Forelimb muscle (tissue), 1 donor: ENCODE results near the gene COQ9. TPM values are rescaled to one million over a fixed set of nuclear protein-coding genes. Genes with fewer than 3 reads are reported as not detected.
"Not testable (repeated sequence)": the region's sequence is repeated elsewhere in the genome, so short reads cannot be mapped to it uniquely, and the experiment has no call there.

Experiments
- DNase-seq: peaks from one replicate; pipeline ENCODE4 v3.0.0-alpha.2; 2013; ENCODE audit warnings: low read depth
- polyA plus RNA-seq: library from polyadenylated mRNA; unstranded; fragments of 120-200 nt; gene quantifications from one replicate; pipeline ENCODE4 v1.2.1, GENCODE V29; 2013; ENCODE audit not compliant: insufficient read length

Gene COQ9, protein sequence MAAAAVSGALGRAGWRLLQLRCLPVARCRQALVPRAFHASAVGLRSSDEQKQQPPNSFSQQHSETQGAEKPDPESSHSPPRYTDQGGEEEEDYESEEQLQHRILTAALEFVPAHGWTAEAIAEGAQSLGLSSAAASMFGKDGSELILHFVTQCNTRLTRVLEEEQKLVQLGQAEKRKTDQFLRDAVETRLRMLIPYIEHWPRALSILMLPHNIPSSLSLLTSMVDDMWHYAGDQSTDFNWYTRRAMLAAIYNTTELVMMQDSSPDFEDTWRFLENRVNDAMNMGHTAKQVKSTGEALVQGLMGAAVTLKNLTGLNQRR
- 76.5 TPM for polyA plus RNA-seq

DNA sequence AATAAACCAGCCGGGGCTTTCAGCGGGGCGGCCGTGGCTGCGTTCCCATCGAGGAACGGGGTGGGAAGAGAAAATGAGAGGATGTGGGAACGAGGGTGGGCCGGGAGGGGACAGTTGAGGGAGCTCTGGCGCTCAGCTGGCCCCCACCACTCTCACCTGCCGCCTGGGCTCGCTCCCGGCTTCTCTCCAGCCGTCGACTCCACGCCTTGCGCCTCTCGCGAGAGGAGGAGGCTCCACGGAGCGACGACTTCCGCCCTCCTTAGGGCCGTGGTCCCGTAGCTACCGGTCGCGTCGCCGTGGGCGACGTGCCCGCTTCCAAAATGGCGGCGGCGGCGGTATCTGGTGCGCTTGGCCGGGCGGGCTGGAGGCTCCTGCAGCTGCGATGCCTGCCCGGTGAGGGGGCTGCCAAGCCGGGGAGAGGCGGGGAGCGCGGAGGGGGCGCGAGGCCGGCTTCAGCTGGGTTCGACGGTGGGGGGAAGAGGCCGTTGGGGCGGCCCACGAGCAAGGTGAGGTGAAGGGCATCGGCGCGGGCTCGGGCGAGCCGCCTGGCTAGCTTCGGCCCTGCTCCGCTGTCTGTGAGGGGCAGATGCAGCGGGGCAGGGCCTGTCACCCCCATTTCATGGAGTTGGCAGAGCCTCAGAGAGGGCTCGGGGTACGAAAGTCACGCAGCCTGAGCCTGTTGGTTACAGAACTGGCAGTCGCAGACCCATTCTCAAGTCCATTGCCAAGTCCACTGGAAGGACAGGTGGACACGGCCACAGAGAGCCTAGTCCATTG is at the start of gene COQ9, which contains the start of gene CIAPIN1:
Gene COQ9 (plus strand): TSS at position 294 of the 777 bp plus-strand sequence. CDS start 27 bp downstream, at position 321.
Gene CIAPIN1 (minus strand): TSS at position 200 of the 777 bp plus-strand sequence. CDS start 6,457 bp downstream, outside the sequence.
- peak; percentile 90 for DNase-seq

DNA sequence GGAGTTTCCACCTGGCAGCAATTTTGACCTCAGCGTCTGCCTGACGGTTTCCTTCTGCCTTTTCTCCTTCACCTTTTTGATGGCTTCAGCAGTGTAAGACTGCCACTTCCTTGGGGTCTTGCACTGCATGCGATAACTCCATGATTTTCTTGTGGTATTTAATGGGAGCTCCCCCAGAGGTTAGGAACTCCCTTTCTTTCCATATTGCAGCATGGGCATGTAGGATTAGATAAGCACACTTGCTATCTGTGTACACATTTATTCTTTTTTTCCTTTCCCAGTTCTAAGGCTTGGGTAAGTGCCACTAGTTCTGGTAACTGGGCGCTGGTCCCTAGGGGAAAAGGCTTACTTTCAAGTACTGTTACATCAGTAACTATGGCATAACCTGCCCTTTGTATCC is 49.8 kb upstream of the COQ9 start:
- DNase-seq: not testable (repeated sequence)

DNA sequence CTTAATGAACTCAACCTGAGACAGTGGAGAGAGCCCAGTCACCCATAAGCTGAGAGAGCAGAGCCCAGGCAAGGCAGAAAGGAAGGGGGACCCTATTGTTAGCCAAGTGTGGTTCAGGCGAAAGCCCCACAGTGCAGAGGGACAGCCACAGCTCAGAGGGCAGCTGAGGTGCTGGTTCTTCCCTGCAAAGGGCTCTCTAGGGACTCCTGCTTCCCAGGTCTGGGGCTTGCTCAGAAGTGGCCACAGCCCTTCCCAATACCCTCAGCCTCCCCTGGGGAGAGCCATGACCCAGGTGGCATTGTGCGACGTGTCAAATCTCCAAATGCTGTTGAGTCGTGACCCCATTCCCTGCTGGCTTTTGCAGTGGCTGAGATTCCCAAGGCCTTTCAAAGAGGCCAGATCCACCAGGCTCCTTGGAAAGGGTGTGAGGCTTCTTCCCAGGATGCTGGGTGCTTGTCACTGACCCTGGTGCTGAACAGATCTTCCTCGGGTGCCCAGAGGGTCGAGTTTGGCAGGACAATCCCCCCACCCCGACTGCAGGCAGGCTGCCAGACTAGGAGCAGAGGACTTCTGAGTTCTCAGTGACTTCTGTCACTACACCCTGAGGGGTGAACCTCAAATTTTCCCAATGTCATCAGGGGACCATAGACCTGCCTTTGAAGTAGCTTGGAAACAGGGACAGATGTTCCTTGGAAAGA is 45.2 kb upstream of the COQ9 start:
- no peak for DNase-seq

DNA sequence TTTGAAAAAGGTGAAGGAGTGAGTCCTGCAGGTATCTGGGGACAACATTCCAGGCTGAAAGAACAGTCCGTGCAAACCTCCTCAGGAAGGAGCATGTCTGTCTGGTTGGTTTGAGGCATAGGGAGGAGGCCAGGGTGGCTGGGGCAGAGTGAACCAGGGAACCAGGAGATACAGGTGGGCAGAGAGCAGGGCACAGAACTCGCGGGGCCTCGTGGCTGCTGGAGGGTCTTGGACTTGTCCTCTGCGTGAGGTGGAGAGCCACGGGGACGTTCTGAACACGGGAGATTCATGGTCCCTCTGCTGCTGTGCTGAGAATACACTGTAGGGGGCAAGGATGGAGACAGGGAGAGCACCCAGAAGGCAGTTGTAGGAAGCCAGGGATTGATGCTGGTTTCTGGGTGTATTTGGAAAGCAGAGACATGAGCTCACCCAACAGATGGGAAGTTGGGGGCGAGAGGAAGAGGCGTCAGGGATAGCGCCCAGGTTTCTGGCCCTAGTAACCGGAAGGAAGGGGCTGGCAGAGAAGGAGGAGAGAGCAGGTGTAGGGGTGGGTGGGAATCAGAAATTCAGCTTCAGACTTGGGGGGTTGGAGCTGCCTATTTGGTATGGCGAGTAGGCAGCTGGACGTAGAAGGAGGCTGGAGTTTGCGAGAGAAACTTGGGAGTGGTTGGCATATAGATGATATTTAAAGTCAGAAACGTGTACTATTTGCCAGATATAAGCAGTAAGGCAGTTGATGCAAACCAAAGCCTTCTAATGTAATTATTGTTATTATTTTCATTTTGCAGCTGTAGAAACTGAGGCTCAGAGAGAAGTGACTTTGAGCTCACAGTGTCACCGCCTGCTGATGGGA is 43.1 kb upstream of the COQ9 start, which contains the start of gene CCL17:
Gene CCL17 (plus strand): TSS at position 803 of the 853 bp plus-strand sequence. CDS start 9,166 bp downstream, outside the sequence.
- DNase-seq: no peak

DNA sequence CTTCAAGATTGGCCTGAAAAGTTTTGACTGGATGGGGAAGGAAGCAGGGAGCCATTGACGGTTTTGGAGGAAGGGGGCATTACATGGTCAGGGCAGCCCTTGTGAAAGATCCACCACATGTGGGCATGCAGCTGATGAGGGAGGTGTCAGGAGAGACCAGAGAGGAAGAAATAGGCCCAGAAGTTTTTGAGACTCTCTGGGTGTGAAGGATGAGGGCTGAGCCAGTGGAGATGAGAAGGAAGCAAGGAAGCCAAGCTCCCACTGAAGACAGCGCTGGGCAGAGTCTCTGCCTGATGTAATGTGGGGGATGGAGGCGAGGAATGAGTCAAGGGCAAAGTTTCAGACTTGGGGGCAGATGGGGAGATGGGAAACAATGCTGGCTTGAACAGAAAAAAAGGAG is 42.2 kb upstream of the COQ9 start:
- DNase-seq: no peak

DNA sequence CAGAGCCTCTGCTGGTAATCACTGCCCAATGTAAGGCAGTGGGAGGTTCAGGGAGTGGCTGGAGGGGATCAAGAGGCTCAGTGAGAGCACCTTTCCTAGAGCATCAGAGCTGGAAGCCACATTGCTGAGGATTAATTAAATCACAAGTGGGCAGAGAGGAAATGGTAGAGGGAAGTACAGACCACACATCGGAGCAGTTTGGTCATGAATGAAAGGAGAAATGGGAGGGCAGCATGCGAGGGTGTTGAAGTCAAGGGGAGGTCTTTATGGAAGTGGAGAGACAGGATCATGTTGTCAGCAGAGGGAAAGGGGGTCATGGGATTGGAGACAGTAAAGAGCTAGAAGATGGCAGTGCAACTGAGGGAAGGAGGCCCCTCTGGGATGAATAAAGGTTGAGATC is 40.4 kb upstream of the COQ9 start:
- no peak for DNase-seq

DNA sequence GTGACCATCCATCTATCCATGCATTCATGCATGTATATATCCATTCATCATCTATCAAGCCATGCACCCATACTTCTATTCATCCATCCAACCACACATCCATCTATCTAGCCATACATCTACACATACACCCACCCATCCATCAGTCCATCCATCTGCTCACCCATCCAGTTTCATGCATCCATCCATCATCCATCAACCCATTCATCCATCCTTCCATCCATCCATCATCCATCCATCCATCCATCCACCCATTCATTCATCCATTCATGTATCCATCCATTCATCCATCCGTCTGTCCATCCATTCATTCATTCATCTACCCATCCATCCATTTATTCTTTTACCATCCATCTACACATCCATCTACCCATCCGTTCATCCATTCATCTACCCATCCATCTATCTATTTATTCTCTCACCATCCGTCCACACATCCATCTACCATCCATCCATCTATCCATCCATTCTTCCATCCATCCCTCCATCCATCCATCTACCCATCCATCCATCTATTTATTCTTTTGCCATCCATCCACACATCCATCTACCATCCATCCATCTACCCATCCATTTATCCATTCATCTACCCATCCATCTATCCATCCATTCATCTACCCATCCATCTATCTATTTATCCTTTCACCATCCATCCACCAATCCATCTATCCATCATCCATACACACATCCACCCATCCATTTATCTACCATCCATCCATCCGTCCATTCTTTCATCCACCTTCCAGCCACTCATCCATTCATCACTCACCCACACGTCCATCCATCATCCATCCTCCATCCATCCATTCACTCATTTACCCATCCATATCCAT is 39.5 kb upstream of the COQ9 start:
- no peak for DNase-seq

DNA sequence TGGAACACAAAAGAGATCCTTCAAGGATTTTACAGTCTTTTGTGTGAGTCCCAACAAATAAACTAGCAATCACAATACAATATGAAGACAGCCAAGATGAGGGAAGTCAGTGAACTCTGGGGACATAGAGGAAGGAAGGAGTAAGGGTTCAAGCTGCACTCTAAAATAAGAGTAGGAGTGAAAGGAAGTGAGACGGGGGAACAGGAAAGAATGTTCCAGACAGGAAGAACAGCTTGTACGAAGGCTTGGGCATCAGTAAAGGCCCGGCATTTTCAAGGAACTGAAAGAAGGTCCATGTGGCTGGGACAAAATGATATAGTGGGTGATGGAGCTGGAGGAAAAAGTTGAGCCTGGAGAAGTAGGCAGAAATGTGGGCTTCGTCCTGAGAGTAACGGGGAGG is 38.2 kb upstream of the COQ9 start:
- no peak for DNase-seq

DNA sequence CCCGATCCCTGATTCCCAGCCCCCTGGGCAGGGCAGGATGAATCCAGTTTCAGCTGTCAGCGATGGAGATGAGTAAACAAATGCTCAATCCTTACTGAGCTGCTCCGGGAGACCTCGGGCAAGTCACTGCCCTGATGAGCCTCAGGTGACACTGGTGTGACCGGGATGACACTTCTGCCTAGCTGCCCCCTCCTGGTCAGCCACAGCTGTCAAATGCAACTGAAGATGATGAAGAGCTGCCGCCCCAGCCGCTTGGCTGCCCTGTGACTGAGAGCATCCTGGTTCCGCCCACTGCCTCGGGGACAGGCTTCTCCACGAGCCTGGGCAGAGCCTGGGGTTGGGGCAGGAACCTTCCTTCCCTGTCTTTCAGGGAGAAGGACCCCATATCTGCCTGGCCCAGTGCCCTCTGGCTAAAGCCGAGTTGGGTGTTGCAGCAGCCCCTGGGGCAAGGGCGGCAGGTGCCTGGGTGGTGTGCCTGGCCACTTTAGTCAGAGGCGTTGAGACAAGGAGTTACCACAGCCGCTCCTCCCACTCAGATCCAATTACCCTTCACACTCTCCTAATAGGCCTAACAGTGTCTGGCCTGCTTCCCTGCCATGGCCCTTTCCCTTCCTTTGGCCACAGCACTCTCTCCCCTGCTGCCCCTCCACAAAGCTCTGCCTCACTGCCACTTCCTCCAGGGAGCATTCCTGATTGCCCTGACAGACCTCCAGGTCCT is 37.2 kb upstream of the COQ9 start:
- no peak for DNase-seq

DNA sequence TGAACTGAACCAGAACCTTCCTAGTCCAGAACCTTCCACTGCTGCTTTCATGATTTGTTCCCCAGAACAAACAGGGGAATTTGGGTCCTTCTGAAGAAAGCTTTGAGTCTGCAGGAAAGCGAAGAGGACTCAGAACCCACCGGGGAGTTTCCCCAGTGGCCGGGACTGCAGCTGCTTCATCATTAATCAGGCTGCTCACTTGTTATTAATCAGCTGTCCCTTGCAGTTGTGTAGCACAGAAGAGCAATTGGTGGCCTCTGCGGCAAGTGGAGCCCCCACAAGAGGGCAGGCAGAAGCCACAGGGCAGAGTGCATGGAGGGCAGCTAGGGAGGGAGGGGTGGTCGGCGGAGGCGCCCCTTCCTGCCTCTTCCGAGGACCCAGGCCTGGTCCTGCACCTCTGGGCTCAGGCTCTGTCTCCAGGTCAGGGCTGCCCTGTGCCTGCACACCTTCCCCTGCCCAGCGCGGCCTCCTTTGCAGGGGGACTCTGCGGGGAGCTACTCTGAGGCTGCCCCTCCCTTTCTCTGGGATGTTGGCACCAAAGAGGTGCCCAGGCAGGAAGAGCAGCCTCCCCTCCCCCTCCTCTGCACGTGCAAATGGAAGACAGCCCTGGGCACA is 35.8 kb upstream of the COQ9 start:
- no peak for DNase-seq

DNA sequence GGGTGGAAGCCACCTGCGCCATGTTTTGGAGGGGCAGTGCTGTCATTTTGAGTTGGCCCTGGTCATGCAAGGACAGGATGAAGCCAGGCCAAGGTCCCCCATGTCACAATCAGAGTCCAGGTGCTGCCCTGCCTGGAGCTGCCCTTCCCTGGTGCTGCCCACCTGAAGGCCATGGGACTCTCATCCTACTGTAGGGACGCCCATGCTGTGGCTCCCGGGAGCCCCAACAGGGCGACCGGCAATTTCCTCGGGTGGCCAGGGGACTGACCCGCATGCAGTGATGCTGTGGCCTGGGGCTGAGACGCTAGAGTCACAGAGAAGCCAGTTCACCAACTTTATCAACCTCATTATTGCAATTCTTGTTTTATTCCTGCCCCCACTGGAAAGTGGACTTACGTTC is 34.7 kb upstream of the COQ9 start:
- DNase-seq: no peak

DNA sequence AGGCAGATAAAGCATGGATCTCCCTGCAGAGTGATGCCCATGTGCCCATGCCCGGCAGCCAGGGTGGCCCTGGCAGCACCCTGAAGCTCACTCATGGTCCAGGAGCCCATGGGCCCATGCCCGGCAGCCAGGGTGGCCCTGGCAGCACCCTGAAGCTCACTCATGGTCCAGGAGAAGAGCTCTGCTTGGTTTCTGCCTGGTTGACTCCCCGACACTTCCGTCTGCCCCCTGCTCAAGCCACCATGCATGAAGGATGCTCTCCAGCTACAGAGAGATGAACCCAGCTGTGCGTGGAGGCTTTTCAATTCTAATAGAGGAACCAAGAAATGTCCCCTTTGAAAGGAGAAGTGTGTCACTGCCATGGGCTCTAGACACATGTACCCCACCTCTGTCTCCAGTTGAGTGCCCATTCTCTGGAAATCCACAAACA is 34.0 kb upstream of the COQ9 start:
- no peak for DNase-seq

DNA sequence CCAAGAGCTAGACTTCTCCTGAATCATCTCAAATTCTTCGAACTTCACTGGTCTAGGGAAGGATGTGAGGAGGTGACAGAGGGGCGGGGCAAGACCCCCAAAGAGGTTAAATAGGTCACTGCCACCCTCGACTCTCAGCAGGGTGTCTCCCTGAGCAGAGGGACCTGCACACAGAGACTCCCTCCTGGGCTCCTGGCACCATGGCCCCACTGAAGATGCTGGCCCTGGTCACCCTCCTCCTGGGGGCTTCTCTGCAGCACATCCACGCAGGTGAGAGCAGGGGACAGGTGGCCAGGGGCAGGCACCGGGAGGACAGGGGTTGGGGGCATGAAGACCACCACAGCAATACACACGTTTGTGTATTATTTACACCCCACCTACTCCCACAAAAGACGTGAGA is 33.5 kb upstream of the COQ9 start:
- no peak for DNase-seq

DNA sequence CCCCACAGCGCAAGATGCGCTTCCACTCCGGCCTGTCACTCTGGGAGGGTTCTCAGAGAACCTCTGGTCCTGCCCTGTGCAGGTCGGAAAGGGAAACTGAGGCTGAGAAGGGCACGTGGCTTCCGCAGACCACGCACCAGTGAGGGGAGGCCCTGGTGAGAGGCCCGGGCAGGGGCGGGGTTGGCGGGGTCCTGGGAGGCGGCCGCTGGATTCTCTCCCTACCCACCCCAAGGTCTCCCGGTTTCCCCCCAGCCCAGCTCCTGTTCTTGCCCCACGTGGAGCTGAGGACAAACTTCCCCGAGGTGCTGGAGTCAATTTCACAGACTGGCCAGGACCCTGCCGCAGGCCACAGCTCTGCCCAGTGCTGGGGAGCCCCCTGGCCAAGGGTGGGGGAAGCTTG is 31.2 kb upstream of the COQ9 start:
- DNase-seq: no peak

DNA sequence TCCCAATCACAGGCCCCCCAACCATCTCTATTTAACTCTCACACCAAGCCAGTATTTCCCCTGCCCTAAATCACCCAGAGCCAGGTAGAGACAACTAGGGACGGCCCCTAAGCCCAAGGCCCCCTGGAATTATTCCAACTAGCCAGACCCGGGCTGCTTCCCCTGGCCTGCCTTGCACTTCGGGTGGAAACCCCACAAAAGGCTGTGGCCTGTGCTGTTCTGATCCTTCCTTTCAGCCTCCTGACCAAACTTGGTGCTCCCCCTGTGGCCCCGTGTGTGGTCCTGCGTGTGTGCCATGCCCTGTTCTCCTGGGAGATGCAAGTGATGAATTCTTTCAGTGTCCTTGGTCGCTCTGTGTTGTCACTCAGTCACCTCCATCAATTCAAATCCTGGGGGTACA is 27.8 kb upstream of the COQ9 start:
- no peak for DNase-seq

DNA sequence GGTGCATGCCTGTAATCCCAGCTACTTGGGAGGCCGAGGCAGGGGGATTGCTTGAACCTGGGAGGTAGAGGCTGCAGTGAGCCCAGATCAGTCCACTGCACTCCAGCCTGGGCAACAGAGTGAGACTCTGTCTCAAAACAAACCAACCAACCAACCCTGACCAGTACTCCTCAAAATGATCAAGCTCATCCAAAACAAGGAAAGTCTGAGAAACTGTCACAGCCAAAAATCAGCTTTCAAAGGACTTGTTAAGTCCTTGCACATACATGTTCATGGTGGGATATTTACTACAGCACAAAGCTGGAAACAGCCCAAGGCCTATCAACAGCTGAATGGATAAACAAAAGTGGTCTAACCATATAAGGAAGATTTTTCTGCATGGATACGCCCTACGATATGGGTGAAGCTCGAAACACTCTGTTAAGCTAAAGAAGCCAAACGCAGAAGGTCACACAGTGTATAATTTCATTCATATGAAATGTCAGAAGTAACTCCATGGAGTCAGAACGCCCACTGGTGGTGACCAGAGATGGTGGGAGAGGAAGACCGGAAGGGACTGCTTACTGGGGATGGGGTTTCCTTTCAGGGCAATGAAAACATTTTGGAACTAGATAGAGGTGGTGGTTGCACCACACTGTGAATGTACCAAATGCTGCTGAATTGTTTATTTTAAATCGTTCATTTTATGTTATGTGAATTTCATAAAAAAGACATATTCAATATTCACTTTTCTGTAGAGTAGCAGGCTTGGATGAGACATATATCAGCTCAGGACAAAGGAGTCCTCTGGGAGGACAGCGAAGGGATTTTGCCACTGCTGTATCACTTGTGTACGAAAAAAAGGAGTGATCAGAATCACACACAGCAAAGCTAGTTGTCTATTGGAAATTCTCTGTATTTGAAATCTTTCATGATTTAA is 25.0 kb upstream of the COQ9 start:
- peak; percentile 54 for DNase-seq

DNA sequence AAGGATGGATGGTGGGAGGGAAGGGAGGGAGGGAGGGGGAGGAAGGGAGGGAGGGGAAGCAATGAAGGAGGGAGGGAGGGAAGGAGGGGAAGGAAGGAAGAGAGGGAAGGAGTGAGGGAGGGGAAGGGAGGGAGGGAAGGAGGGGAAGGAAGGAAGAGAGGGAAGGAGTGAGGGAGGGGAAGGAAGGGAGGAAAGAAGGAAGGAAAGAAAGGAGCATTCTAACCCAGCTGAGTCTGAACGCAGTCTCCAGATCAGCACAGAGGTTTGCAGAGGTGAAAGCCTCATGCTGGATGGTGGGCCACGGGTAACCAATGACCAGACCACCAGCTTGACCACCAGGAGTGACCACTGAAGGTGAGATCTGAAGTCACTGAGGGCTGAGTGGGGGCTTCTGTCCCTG is 24.1 kb upstream of the COQ9 start:
- no peak for DNase-seq

DNA sequence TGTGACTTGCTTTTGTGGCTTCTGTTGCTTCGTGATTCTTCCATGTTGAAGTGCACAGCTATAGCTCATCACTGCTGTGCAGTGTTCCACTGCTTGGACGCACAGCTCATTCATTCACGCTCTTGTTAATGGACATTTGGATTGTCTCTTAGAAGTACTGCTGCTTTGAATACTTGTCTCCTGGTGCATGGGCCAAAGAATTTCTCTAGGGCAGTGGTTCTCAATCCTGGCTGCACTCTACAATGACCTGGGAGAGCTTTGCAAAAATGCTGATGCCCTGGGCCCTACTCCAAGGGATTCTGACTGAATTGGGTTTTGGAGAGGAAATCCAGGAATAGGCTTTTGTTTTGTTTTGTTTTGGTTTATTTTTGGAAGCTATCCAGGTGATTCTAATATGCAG is 22.7 kb upstream of the COQ9 start:
- DNase-seq: no peak
